Iris pigment epithelial cell (primary cell): Measurements from ENCODE around the gene DDR2.

Source experiments
- DNase-seq: peaks from one replicate; pipeline ENCODE4 v3.0.0-alpha.2; 2011; ENCODE audit warnings: low read depth

The DDR2 gene

GRCh38 chr1:162699366-162699765 is 67.1 kb downstream of the DDR2 start:
- DNase-seq: peak; percentile 42

GRCh38 chr1:162700131-162700530 is 67.9 kb downstream of the DDR2 start:
- no peak for DNase-seq

DNA sequence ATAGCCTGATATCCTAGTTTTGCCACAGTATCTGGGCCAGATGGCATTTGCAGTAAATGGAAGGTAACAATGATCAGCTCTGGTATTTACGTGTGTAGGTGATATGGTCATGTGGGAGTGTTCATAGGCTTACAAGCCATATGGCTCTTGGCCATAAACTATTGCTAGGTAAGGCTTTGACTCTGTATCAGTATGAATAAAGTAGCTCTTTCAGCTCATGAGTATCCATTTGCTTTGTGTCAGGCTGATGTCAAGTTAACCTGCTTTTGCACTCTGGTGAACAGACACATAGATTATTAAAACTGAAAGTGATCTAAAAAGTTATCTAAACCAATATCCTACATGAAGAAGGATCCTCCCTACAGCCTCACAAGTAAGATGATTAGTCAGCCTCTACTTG is 69.0 kb downstream of the DDR2 start:
- DNase-seq: no peak

GRCh38 chr1:162702628-162703027 is 70.4 kb downstream of the DDR2 start:
- DNase-seq: no peak

DNA sequence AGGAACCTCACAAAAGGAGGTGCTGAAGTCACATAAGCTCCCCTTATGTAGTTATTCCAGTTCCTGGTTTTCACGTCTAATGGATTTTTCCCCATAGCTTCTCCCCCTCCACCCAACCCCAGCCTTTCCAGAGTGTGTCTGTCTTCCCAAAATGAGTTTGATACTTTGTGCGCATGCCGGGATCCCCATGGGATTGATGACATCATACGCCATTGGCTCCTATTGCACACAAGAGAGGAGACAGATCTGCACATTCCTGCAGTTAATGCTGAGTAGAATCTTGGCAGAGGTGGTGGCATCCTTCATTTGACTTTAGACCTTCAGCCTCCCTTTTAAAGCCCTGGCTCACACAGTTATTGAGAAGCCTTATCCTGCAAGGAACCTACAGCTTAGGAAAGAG is 71.4 kb downstream of the DDR2 start:
- DNase-seq: no peak

GRCh38 chr1:162704673-162705424 is 72.6 kb downstream of the DDR2 start:
- no peak for DNase-seq

- no peak for DNase-seq
These were observed 73.7 kb downstream of the DDR2 start for GRCh38 chr1:162706003-162706402.

DNA sequence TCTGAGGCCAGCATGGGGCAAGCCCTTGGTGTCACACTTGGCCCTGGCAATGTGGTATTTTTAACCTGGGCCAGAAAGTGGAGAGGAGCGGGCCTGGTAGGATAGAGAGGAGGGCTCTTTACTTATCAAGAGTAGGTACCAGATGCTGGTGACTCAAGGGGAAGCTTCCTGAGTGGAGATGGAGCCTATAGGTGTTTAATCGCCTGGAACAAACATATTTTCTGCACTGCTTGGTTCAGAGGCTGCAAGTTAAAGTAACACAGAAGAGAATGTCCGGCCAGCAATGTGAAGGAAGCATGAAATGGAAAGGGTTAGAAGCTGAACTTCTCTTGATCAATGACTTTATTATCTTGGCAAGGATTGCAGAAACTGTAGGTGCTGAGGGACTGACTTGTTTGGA is 74.3 kb downstream of the DDR2 start:
- DNase-seq: no peak

- no peak for DNase-seq
These were observed 76.0 kb downstream of the DDR2 start for GRCh38 chr1:162708286-162708685.

GRCh38 chr1:162709132-162709860 is 77.0 kb downstream of the DDR2 start:
- DNase-seq: no peak

DNA sequence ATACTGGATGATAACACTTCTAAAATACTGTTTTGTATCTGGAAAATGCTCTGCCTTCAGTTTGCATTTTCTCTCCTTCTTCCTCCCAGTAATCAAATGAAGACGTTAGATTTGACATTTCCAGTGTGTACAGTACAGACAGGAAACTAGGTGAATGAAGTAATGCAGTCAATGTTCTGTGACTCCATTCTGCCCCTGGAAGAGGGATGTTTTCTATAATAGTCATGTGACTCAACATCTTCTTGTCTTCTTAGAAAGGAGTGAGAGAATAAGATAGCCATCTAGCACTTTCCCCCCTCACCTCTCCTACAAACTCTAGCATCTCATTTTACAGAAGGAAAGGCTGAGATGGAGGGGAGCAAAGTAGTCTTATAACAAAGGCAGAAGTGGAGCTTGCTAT is 77.6 kb downstream of the DDR2 start:
- DNase-seq: peak; percentile 63

DNA sequence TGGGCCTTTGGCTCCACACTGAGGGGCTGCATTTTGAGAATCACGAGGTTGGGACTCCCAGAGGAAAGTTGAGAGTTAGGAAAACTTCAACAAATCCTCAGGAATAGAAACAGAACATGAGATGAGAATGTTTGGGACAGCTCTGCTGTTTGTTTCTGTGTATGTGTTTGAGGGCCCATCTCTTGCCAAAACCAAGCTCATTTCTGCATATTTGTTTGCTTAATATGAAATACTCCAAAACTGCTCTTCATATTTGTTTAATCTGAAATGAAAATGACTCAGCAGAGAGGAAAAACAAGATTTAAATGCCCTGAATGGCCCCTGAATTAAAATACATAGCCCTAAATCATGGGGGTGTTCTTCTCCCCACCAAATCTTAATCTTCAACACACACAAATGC is 78.1 kb downstream of the DDR2 start:
- peak; percentile 66 for DNase-seq

DNA sequence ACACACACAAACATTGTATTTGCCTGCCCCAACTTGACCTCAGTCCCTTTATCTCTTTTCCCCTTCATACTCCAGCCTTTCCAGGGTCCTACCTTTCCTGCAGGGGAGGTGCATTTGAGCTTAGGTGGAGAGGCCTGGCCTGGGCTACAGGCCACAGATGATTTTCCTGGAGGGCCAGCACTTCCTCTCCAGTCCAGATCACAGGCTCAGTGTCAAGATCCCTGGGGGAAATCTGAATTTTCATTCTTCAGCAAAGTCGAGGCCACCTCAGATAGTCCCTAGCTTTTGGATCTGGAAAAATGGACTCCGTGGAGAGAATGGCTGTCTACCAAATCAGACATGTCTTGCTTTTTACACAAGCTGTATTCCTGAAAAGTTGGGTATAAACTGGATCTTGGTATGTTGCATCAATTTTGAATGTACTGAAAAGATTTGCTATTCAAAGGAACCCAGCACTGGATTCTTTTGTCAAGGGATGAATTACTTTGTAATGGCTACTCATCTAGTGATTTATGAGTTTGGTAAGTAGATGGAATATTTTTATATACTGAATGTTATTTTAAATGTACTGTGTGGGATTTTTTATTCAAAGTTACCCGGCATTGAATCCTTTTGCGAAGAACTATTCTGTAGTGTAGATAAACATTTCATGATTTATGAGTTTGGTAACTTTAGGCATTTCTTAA is 78.7 kb downstream of the DDR2 start:
- no peak for DNase-seq

GRCh38 chr1:162712317-162713029 is 80.2 kb downstream of the DDR2 start:
- DNase-seq: no peak

DNA sequence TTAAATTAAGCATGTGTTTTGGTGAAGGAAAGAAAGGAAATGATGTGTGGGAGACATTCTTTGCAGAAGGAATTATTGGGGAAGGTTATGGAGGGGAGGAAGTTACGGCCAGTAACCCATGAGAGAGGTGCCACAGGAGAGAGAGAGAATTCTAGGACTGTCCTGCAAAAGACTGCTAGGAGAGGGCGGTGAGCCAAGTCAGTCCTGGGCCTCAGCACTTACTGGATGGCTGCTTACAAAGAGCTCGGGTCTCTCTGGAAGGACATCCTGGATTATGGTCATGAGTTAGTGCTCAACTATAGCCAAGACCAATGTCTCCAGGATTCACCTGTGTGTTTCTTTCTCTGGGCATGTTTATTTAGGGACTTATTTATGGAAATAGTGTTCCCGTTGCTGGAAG is 83.9 kb downstream of the DDR2 start:
- peak; percentile 33 for DNase-seq

DNA sequence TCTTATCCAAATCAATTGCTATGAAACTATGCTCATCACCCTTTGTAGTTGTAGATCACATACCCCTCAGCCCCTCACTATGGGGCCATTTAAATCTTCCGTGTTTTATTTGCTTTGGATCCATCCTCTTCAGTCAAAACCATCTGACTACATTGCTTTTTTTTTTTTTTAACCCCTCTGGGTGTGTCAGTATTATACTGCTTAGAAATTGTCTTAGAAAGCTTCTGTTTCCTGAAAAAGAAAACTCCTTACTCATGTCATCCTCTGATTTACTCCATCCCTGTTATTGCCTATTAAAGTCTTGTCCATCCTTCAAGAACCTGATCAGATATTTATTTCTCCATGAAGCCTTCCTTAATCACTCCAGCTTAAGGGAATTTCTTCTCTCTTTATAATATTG is 84.3 kb downstream of the DDR2 start:
- no peak for DNase-seq

- DNase-seq: no peak
These were observed 85.4 kb downstream of the DDR2 start for GRCh38 chr1:162717548-162718184.

DNA sequence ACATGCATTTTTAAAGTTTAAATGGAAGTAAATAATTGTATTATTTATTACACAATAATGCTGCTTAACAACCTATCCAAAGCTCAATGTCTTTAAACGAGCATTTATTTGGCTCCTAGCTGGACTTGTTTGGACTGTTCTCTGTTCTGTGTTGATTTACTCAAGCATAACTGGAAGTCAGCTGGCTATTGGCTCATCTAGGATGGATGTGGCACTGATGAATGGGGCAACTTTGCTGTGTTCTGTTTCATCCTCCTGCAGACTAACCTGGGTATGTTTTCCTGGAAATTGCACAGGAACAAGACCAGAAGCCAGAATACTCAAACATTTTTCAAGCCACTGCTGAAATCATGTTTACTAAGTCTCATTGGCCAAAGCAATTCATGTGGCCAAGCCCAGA is 87.4 kb downstream of the DDR2 start:
- DNase-seq: no peak

DNA sequence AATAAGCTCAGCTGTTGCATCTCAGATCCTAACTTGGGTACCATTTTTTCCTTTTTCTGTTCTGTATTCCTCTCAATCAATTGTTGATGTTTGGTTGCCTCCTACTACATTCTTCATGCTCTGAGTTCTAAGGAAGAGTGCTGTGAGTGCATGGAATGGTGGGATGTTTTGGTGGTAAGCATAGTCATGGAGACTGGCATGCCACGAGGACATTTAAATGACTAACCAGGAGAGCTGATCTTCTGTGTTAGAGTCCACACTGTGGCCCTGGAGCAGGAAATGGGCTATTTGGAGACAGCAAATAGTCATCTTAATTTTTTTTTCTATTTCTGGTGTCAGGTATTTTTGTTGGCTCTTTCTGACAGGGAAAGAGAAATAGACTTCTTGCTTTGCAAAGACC is 88.7 kb downstream of the DDR2 start:
- DNase-seq: no peak

- DNase-seq: no peak
These were observed 89.2 kb downstream of the DDR2 start for GRCh38 chr1:162721471-162721870.

- no peak for DNase-seq
These were observed 89.8 kb downstream of the DDR2 start for GRCh38 chr1:162722036-162722435.

- DNase-seq: no peak
These were observed 92.4 kb downstream of the DDR2 start for GRCh38 chr1:162724583-162725120.
